H9 (cell line): ENCODE results near the gene RAB35. TPM values are rescaled to one million over a fixed set of nuclear protein-coding genes. Genes with fewer than 3 reads are reported as not detected.

Experiments
- DNase-seq: peaks from one replicate; pipeline ENCODE4 v3.0.0-alpha.2; 2017
- H2AFZ ChIP-seq: one replicate; pipeline ENCODE4 v1.6.1; 2013; ENCODE audit warnings: mild to moderate bottlenecking, low read length, control low read depth, moderate library complexity
- H2AK5ac ChIP-seq: 2 replicates; pipeline ENCODE4 v1.6.1; 2013; ENCODE audit warnings: low read length, control low read depth, mixed read lengths; ENCODE audit not compliant: insufficient read length
- H2BK120ac ChIP-seq: one replicate; pipeline ENCODE4 v1.6.1; 2013; ENCODE audit warnings: low read depth, mild to moderate bottlenecking, low read length, control low read depth, inconsistent platforms; ENCODE audit not compliant: poor library complexity, severe bottlenecking
- H2BK12ac ChIP-seq: 2 replicates; pipeline ENCODE4 v1.6.1; 2013; ENCODE audit warnings: low read length, control low read depth, mixed read lengths, low read depth; ENCODE audit not compliant: insufficient read length
- H2BK15ac ChIP-seq: 2 replicates; pipeline ENCODE4 v1.6.1; 2013; ENCODE audit warnings: low read depth, low read length, control low read depth
- H2BK20ac ChIP-seq: one replicate; pipeline ENCODE4 v1.6.1; 2013; ENCODE audit warnings: low read depth, mild to moderate bottlenecking, low read length, control low read depth, inconsistent platforms; ENCODE audit not compliant: poor library complexity, severe bottlenecking
- H2BK5ac ChIP-seq: 2 replicates; pipeline ENCODE4 v1.6.1; 2013; ENCODE audit warnings: low read length, control low read depth, mixed read lengths; ENCODE audit not compliant: insufficient read length
- H3K14ac ChIP-seq: 2 replicates; pipeline ENCODE4 v1.6.1; 2013; ENCODE audit warnings: low read length, control low read depth; ENCODE audit not compliant: insufficient read depth
- H3K18ac ChIP-seq: 2 replicates; pipeline ENCODE4 v1.6.1; 2013; ENCODE audit warnings: low read depth, mild to moderate bottlenecking, mixed read lengths, low read length, control low read depth; ENCODE audit not compliant: insufficient read length
- H3K23ac ChIP-seq: 2 replicates; pipeline ENCODE4 v1.6.1; 2013; ENCODE audit warnings: low read length, control low read depth, mixed read lengths, low read depth; ENCODE audit not compliant: insufficient read length
- H3K23me2 ChIP-seq: 2 replicates; pipeline ENCODE4 v1.6.1; 2013; ENCODE audit warnings: low read depth, mild to moderate bottlenecking, mixed read lengths, low read length, control low read depth; ENCODE audit not compliant: insufficient read length, poor library complexity, severe bottlenecking
- H3K27ac ChIP-seq: 2 replicates; pipeline ENCODE4 v1.5.1; 2013; ENCODE audit warnings: low read length, control low read depth, mixed read lengths, low read depth; ENCODE audit not compliant: insufficient read length
- H3K27me3 ChIP-seq: 2 replicates; pipeline ENCODE4 v1.6.1; 2013; ENCODE audit warnings: low read length, control low read depth, inconsistent platforms; ENCODE audit not compliant: insufficient read depth
- H3K4ac ChIP-seq: 2 replicates; pipeline ENCODE4 v1.6.1; 2013; ENCODE audit warnings: low read depth, mild to moderate bottlenecking, control low read depth, inconsistent platforms, low read length, moderate library complexity
- H3K4me1 ChIP-seq: 2 replicates; pipeline ENCODE4 v1.6.1; 2013; ENCODE audit warnings: low read length, control low read depth, inconsistent platforms; ENCODE audit not compliant: insufficient read depth
- H3K4me2 ChIP-seq: 2 replicates; pipeline ENCODE4 v1.6.1; 2013; ENCODE audit warnings: low read length, control low read depth, mixed read lengths; ENCODE audit not compliant: insufficient read length, insufficient read depth
- H3K56ac ChIP-seq: 2 replicates; pipeline ENCODE4 v1.6.1; 2013; ENCODE audit warnings: low read depth, mild to moderate bottlenecking, mixed read lengths, low read length, control low read depth; ENCODE audit not compliant: insufficient read length
- H3K79me1 ChIP-seq: 2 replicates; pipeline ENCODE4 v1.6.1; 2013; ENCODE audit warnings: low read depth, mild to moderate bottlenecking, moderate library complexity, low read length, control low read depth, inconsistent platforms; ENCODE audit not compliant: insufficient read depth, poor library complexity, severe bottlenecking
- H3K79me2 ChIP-seq: 2 replicates; pipeline ENCODE4 v1.6.1; 2013; ENCODE audit warnings: low read length, control low read depth, inconsistent platforms; ENCODE audit not compliant: insufficient read depth
- H3K9ac ChIP-seq: 2 replicates; pipeline ENCODE4 v1.6.1; 2013; ENCODE audit warnings: low read length, control low read depth, mixed read lengths; ENCODE audit not compliant: insufficient read length; ENCODE audit errors: extremely low read depth
- H3K9me3 ChIP-seq: one replicate; pipeline ENCODE4 v1.6.1; 2013; ENCODE audit warnings: low read depth, low read length, inconsistent platforms; ENCODE audit not compliant: control insufficient read depth
- H3T11ph ChIP-seq: one replicate; pipeline ENCODE4 v1.6.1; 2013; ENCODE audit warnings: mild to moderate bottlenecking, low read length, control low read depth, inconsistent platforms
- H4K20me1 ChIP-seq: one replicate; pipeline ENCODE4 v1.6.1; 2013; ENCODE audit not compliant: control insufficient read depth, insufficient read length, insufficient read depth
- H4K5ac ChIP-seq: 2 replicates; pipeline ENCODE4 v1.6.1; 2013; ENCODE audit warnings: low read depth, mild to moderate bottlenecking, mixed read lengths, low read length, control low read depth; ENCODE audit not compliant: insufficient read length
- H4K8ac ChIP-seq: replicated peaks from 2 replicates; pipeline ENCODE4 v1.6.1; 2013; ENCODE audit warnings: low read length, control low read depth, mixed read lengths, low read depth; ENCODE audit not compliant: insufficient read length
- H4K91ac ChIP-seq: 2 replicates; pipeline ENCODE4 v1.6.1; 2013; ENCODE audit warnings: low read depth, mild to moderate bottlenecking, moderate library complexity, mixed read lengths, low read length, control low read depth; ENCODE audit not compliant: insufficient read length
- H3K27ac Mint-ChIP-seq, 3 experiments: 2 replicates in 2 of 3; 3 replicates in 1 of 3; pipeline ENCODE4 v1.8.0; 2020 to 2021; ENCODE audit warnings: mixed read lengths in 3 of 3, mild to moderate bottlenecking in 1 of 3, moderate library complexity in 1 of 3
- H3K27me3 Mint-ChIP-seq: 2 replicates; pipeline ENCODE4 v1.8.0; 2021; ENCODE audit warnings: low read depth, mild to moderate bottlenecking, moderate library complexity, mixed read lengths
- H3K36me3 Mint-ChIP-seq, 3 experiments: 2 replicates in 2 of 3; 3 replicates in 1 of 3; pipeline ENCODE4 v1.8.0; 2020 to 2021; ENCODE audit warnings: low read depth in 3 of 3, mixed read lengths in 3 of 3; ENCODE audit not compliant: insufficient read depth in 1 of 3
- H3K4me1 Mint-ChIP-seq, 2 experiments: 2 replicates each; pipeline ENCODE4 v1.8.0; 2020; ENCODE audit warnings: mixed read lengths in 2 of 2
- H3K4me3 Mint-ChIP-seq, 2 experiments: 2 replicates in 1 of 2; 3 replicates in 1 of 2; pipeline ENCODE4 v1.8.0; 2020 to 2021; ENCODE audit warnings: mild to moderate bottlenecking in 2 of 2, mixed read lengths in 2 of 2, moderate library complexity in 1 of 2
- H3K9me3 Mint-ChIP-seq, 2 experiments: 2 replicates in 1 of 2; 3 replicates in 1 of 2; pipeline ENCODE4 v1.8.0; 2020; ENCODE audit warnings: mild to moderate bottlenecking in 2 of 2, mixed read lengths in 2 of 2, moderate library complexity in 1 of 2
- WGBS: extraction: QIAGEN DNeasy Blood & Tissue Kit; methylation state at CpG from one replicate; pipeline ENCODE4 v1.1.7; 2013; ENCODE audit warnings: missing lambda C conversion rate, low lambda C conversion rate, mixed read lengths; ENCODE audit not compliant: insufficient read length; ENCODE audit errors: extremely low coverage; 5-methylcytosine and 5-hydroxymethylcytosine counted together
- total RNA-seq: library from RNA; stranded (reverse); gene quantifications from 2 replicates; pipeline ENCODE4 v1.2.1, GENCODE V29; 2021
- TF ChIP-seq, protein P1 (sequence below): fragments of 200-600 bp; sonication (generic); conservative IDR thresholded peaks from 3 replicates; pipeline ENCODE4 v1.8.0; 2021; ENCODE audit warnings: antibody characterized with exemption, mild to moderate bottlenecking

RAB35 gene
- total RNA-seq, 1 experiment from 2014 or later = 60.0 TPM

DNA sequence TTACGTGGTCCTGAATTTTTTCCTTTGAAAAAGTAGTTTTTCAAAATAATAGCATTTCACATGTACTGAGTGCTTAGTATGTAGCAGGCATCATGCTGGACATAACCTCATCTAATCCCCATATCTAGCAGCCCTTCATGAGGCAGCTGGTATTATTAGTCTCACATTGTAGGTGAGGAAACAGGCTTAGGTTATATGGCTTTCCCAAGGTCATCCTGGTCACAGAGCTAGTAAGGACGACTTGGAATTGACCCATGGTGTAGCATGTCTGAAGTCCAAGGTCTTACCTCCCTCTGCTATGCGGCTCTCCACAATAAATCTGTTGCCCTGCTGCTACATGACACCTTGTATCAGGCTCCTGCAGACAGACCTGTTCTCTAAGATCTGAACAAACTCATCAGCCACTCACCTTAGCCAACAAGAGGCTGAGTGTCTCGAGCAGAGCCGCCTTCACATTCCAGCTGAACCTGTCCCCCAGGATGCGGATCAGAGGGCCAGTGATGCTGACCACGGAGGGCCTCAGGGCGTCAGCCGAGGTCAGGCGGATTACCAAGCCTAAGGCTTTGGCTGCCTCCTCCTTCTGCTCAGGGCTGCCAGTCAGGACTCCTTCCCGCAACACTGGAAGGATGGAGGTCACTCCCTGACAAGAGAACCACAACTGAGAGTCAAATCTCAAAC, 19.7 kb upstream of the RAB35 start:
- Histone ChIP-seq H3K23ac (no peak overlapping the region), H2BK5ac (no peak overlapping the region), H3K56ac (no peak overlapping the region), H3K23me2 (no peaks in the 10 kb centered on the region), H4K20me1 (no peaks in the 10 kb centered on the region), H2BK12ac (no peak overlapping the region), H2BK120ac (no peak overlapping the region), H3K14ac (no peak overlapping the region), H2AFZ (no peak overlapping the region), H3K9me3 (no peaks in the 10 kb centered on the region), H3K79me1 (no peaks in the 10 kb centered on the region), H4K91ac (no peak overlapping the region), H3K18ac (no peak overlapping the region), H3K79me2 (no peaks in the 10 kb centered on the region), H4K8ac (no peak overlapping the region), H4K5ac (no peak overlapping the region), H3K27me3 (no peaks in the 10 kb centered on the region), H2AK5ac (no peak overlapping the region), H3K4ac (no peak overlapping the region), H3K4me2 (no peak overlapping the region), H3T11ph (no peak overlapping the region), H3K9ac (no peak overlapping the region), H2BK15ac (no peak overlapping the region), H2BK20ac (no peak overlapping the region), H3K27ac (no peak overlapping the region), H3K4me1 (no peaks in the 10 kb centered on the region)
- H3K36me3 Mint-ChIP-seq = peaks cover 64 to 97% (median 97%) of the 10 kb centered on the region in 3 experiments; a peak in 6 of 7 replicates
- no peak for DNase-seq
- no peak overlapping the region for H3K27ac Mint-ChIP-seq
- H3K4me3 Mint-ChIP-seq = no peak overlapping the region
- TF ChIP-seq, protein P1, sequence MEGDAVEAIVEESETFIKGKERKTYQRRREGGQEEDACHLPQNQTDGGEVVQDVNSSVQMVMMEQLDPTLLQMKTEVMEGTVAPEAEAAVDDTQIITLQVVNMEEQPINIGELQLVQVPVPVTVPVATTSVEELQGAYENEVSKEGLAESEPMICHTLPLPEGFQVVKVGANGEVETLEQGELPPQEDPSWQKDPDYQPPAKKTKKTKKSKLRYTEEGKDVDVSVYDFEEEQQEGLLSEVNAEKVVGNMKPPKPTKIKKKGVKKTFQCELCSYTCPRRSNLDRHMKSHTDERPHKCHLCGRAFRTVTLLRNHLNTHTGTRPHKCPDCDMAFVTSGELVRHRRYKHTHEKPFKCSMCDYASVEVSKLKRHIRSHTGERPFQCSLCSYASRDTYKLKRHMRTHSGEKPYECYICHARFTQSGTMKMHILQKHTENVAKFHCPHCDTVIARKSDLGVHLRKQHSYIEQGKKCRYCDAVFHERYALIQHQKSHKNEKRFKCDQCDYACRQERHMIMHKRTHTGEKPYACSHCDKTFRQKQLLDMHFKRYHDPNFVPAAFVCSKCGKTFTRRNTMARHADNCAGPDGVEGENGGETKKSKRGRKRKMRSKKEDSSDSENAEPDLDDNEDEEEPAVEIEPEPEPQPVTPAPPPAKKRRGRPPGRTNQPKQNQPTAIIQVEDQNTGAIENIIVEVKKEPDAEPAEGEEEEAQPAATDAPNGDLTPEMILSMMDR = no peak
- H3K9me3 Mint-ChIP-seq = no peaks in the 10 kb centered on the region
- no peaks in the 10 kb centered on the region for H3K4me1 Mint-ChIP-seq
- 100% methylated on average over 1 of the region's 11 CpGs for WGBS
- H3K27me3 Mint-ChIP-seq = no peaks in the 10 kb centered on the region
